Non-pigmented ciliary epithelial cell (primary cell): ENCODE results near the gene KIAA1958.

ENCODE experiments used
- DNase-seq: peaks from one replicate; pipeline ENCODE4 v3.0.0-alpha.2; 2010; ENCODE audit warnings: low read depth

KIAA1958 gene

DNA sequence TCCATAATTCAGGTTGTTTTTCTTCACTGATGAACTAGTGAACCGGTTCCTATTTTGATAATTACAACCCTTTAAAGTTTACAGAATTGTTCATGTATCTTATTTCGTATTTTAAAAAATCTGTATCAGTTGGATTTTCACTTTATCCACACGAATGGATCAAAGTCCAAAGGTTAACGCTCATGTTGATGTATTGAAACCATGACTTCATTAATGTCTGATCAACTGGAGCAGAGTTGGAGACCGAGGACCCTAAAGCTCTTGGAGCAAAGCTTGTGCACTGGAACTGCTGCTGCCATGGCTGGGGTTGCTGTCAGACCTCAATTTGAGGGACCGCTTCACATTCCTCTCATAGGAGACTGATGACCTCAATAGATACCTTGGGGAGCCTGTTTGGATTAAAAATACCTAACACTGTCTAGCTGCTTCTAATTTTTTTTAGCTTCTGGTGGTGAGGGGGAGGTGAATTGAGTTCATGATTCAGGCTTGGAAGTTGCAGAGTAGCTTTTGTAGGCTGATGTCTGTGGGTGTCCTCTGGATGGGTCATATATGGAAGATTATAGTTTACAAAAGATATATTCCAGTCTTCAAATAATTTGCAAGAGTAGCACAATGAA lies 45.1 kb downstream of the KIAA1958 start:
- no peak for DNase-seq

DNA sequence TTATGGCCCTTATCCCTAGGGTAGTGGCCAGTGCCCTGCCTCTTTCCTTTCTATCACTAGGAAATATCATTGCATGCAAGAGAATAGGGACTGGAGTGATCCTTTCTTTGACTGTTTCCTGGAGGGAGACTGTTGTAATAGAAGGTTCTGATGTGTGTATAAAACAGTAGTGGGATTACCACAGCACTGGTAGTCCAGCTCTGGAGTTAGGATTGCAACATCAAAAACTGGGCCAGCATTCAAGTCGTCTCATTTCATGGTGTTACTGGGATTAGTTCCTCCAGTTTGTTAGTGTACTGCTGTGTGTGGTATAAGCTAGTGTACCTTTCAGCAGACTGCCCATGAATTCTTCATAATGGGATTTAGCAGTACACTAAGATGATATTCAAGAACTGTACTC lies 45.8 kb downstream of the KIAA1958 start:
- DNase-seq: no peak

DNA sequence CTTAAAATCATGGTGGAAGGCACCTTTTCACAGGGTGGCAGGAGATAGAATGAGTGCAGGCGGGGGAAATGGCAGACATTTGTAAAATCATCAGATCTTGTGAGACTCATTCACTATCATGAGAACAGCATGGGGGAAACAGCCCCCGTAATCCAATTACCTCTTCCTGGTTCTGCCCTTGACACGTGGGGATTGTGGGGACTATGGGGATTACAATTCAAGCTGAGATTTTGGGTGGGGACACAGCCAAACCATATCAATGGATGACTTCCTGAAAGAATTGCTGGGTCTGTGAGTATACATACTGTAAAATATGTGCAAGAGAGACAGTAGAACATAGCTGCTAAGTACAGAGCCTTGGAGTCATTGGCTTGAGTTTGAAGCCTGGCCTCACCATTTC lies 47.0 kb downstream of the KIAA1958 start:
- no peak for DNase-seq

GRCh38 chr9:112535301-112535700 lies 48.7 kb downstream of the KIAA1958 start:
- no peak for DNase-seq

- no peak for DNase-seq
These were observed 49.2 kb downstream of the KIAA1958 start for GRCh38 chr9:112535811-112536210.

DNA sequence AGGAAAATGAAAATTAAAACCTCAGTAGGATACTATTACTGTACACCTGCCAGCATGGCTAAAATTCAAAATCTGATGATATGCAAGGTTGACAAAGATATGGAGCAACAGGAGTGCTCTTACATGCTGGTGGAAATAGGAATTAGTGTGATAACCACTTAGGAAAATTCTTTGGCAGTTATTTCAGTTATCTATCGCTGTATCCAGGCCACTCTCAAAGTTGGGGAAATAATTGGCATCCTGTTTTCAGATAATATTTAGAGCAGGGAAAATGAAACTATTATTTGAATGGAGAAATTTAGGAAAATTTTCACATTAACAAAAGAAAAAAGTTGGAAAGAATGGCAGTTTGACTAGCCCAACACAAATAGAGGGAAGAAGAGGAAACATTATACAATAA lies 50.9 kb downstream of the KIAA1958 start:
- no peak for DNase-seq

DNA sequence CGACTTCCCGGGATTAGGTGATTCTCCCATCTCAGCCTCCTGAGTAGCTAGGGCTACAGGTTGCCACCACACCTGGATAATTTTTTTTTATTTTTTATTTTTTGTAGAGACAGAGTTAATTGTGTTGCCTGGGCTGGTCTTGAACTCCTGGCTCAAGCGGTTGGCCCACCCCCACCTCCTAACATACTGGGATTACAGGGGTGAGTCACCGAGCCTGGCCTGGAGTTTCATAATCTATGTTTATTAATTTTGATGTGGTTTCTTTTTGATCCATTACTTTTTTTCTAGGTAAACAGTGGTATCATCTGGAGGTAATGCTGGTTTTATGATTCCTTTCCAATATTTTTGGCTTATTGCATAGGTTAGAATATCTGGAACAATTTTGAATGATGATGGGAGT lies 54.2 kb downstream of the KIAA1958 start:
- no peak for DNase-seq

DNA sequence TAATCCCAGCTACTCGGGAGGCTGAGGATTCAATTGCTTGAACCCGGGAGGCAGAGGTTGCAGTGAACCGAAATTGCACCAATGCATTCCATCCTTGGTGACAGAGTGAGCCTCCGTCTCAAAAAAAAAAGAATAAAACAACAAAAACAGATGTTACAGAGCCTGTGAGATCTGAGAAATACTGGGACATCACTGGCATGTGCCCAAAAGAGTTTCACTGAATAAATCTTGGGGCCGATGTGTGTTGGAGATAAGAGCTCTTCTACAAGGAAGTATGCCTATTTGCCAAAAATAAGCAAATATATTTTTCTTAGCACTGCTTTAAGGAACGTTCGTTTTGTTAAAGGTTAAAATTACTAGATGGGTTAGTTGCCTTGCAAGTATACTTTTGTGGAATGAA lies 55.1 kb downstream of the KIAA1958 start:
- no peak for DNase-seq

GRCh38 chr9:112542593-112543292 lies 56.1 kb downstream of the KIAA1958 start:
- no peak for DNase-seq

DNA sequence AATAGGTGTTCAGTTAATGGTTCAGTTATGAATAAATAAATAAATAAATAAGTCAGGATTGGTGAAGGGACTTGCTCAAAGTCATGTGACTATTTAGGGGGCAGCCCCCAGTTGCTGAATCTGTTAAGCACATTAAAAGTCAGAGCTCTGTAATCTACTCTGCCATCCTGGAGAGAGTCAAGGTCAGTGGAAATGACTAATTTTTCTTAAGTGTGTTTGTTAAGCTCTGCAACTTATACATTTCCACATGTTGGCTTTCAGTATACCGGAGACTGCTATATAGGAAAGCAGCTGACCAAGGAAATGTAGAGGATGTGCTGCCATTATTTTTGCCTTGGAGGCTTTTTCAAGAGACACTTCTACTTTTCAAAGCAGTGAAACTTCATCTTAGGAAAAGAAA lies 57.9 kb downstream of the KIAA1958 start:
- DNase-seq: no peak

GRCh38 chr9:112545237-112545636 lies 58.6 kb downstream of the KIAA1958 start:
- DNase-seq: no peak

- DNase-seq: no peak
These were observed 59.8 kb downstream of the KIAA1958 start for GRCh38 chr9:112546149-112547012.

DNA sequence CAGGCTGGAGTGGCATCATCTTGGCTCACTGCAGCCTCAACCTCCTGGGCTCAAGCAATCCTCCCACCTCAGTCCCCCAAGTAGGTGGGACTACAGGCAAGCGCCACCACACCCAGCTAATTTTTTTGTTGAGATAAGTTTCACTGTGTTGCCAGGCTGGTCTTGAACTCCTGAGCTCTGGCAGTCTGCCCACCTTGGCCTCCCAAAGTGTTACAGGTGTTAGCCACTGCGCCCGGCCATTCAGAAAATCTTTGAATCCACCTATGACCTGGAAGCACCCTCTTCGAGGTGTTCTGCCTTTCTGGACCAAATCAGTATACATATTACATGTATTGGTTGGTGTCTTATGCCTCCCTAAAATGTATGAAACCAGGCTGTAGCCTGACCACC lies 61.4 kb downstream of the KIAA1958 start:
- DNase-seq: no peak

DNA sequence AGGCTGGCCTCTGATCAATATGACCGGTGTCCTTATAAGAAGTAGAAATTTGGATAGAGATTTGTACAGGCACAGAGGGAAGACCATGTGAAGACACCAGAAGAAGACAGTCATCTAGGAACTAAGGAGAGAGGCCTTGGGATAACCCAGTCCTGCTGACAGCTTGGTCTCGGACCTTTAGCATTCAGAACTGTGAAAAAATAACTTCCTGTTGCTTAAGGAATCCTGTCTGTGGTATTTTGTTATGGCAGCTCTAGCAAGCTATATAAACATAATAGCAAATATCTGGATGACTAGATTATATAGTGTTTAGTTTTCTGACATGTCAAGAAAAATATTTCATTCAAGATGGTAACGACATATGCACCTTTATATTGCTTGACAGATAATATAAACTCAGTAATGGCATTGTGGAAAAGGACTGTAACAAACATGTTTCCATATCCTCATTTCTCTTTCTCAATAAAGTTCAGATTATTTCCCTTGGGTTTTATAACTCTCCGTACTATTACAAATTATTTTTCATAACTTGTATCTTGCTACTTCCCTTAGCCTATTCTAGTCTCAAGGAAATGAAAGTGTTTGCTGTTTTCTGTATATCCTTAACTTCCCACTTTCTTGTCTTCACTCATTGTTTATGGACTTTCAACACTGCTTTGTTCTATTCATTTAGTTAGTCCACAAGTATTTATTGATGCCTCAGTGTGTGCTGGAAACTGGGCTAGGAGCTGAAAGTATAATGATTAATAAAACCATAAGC lies 62.4 kb downstream of the KIAA1958 start:
- DNase-seq: no peak

DNA sequence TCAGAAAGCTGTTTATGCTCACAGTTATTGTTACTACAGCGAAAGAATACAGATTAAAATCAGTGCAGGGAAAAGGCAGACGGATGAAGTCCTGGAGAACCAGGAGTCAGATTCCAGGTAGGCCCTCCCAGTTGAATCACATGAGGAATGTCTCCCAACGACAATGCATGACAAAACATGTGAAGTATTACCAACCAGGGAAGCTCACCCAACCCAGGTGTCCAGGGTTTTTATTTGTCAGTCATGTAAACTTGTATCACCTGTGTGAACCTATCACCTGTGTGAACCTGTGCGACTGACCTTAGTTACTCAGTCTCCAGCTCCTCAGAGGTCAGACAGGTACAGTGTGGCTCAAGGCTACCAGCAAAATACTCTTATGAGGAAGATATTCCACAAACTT lies 63.9 kb downstream of the KIAA1958 start:
- no peak for DNase-seq

GRCh38 chr9:112551641-112552040 lies 65.0 kb downstream of the KIAA1958 start:
- no peak for DNase-seq

- no peak for DNase-seq
These were observed 65.8 kb downstream of the KIAA1958 start for GRCh38 chr9:112552229-112553056.

GRCh38 chr9:112553256-112553826 lies 66.7 kb downstream of the KIAA1958 start:
- DNase-seq: no peak

GRCh38 chr9:112554516-112554915 lies 67.9 kb downstream of the KIAA1958 start:
- no peak for DNase-seq

- no peak for DNase-seq
These were observed 68.5 kb downstream of the KIAA1958 start for GRCh38 chr9:112555101-112555643.
